ENCODE results near the gene CCDC187.

Gene CCDC187

DNA sequence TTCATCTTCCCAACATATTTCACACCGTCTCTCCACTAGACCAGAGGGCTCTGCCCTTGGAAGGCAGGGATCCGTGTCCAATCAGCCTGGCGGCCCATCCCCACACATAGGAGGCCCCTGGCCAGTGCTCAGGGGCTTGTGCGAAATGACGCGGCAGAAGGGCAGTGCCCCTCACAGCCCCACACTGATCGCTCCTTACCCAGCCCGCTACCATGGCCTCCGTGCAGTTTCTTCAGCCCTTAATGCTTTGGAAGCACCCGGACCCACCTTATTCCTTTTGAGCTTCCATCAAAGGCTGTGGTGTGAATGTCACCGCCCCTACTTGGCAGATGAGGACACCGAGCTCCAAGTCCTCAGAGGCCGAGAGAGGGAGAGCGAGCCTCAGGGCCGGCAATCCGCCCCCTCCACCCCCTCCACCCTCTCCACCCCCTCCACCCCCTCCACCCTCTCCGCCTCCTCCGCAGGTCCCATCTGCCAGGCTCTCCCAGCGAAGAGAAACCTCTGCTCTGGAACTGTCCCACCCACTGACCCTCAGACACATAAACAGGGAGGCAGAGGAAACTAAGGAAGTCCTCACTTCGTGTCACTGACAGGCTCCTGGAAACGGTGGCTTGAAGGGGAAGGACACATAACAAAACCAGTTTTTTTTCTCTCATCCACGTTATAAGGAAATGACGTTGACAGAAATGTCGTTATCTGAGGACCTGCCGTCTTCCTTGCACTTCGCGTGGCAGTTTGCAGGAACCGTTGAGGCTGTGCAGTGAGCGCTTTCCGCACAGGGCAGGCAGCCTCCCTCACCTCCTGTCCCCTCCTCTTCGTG lies 72.2 kb downstream of the CCDC187 start:
- Histone ChIP-seq H3K4me3 (ENCODE audit: low read length) (no peak overlapping the region), H3K9ac (ENCODE audit: low read depth, low read length) (no peak overlapping the region), H3K4me1 (ENCODE audit: insufficient read depth, low read length) (no peaks in the 10 kb centered on the region), H3K9me3 (ENCODE audit: insufficient read depth, low read depth, low read length) (no peaks in the 10 kb centered on the region), H3K36me3 (ENCODE audit: insufficient read depth, low read depth, low read length) (peaks cover 19% of the 10 kb centered on the region), H3K27ac (ENCODE audit: low read length) (no peak overlapping the region), H3K27me3 (ENCODE audit: insufficient read depth, low read length) (no peaks in the 10 kb centered on the region)

DNA sequence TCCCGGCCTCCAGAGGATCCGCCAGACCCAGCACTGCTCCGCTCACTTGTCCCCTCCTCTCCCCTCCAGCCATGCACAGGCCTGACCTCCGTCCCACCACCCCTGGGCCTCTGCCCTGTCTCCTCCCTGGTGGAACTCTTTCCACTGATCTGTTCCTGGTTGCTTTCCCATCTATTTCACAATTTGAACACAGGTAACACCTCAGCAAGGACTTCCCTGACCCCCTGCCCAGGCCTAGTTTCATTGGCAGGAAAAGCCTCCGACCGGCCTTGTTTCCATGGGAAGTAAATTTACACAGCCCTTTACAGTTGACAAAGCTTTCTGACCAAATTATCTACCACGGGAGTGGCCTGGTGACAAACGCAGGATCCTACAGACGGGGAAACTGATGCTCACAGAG lies 73.1 kb downstream of the CCDC187 start:
- H3K27me3 ChIP-seq (ENCODE audit: insufficient read depth, low read length), result no peaks in the 10 kb centered on the region
- peaks cover 11% of the 10 kb centered on the region for H3K36me3 ChIP-seq (ENCODE audit: insufficient read depth, low read depth, low read length)
- no peak overlapping the region for H3K4me3 ChIP-seq (ENCODE audit: low read length)
- no peak overlapping the region for H3K27ac ChIP-seq (ENCODE audit: low read length)
- H3K9me3 ChIP-seq (ENCODE audit: insufficient read depth, low read depth, low read length), result no peaks in the 10 kb centered on the region
- H3K9ac ChIP-seq (ENCODE audit: low read depth, low read length), result no peak overlapping the region
- H3K4me1 ChIP-seq (ENCODE audit: insufficient read depth, low read length), result no peaks in the 10 kb centered on the region

DNA sequence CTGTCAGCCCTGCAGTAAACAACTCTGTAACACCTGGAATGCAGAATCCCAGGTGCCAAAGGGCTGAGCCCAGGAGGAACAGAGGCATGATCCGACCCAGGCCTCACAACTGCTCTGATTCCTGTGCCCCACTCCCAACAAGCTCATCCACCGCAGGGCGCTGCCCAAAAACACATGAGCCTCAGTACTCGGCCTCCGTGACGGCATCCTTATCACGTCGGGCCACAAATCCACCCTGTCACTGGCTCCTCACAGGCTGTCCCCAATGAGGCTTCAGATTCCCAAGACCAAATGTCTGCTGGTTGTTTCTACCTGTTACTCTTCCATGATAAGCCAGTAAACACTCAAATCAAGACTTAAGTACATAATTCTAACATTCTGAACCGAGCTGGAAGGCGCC lies 73.5 kb downstream of the CCDC187 start:
- Histone ChIP-seq H3K4me1 (ENCODE audit: insufficient read depth, low read length) (no peaks in the 10 kb centered on the region), H3K9me3 (ENCODE audit: insufficient read depth, low read depth, low read length) (no peaks in the 10 kb centered on the region), H3K4me3 (ENCODE audit: low read length) (no peak overlapping the region), H3K27ac (ENCODE audit: low read length) (no peak overlapping the region), H3K9ac (ENCODE audit: low read depth, low read length) (no peak overlapping the region), H3K36me3 (ENCODE audit: insufficient read depth, low read depth, low read length) (peaks cover 8% of the 10 kb centered on the region), H3K27me3 (ENCODE audit: insufficient read depth, low read length) (no peaks in the 10 kb centered on the region)

DNA sequence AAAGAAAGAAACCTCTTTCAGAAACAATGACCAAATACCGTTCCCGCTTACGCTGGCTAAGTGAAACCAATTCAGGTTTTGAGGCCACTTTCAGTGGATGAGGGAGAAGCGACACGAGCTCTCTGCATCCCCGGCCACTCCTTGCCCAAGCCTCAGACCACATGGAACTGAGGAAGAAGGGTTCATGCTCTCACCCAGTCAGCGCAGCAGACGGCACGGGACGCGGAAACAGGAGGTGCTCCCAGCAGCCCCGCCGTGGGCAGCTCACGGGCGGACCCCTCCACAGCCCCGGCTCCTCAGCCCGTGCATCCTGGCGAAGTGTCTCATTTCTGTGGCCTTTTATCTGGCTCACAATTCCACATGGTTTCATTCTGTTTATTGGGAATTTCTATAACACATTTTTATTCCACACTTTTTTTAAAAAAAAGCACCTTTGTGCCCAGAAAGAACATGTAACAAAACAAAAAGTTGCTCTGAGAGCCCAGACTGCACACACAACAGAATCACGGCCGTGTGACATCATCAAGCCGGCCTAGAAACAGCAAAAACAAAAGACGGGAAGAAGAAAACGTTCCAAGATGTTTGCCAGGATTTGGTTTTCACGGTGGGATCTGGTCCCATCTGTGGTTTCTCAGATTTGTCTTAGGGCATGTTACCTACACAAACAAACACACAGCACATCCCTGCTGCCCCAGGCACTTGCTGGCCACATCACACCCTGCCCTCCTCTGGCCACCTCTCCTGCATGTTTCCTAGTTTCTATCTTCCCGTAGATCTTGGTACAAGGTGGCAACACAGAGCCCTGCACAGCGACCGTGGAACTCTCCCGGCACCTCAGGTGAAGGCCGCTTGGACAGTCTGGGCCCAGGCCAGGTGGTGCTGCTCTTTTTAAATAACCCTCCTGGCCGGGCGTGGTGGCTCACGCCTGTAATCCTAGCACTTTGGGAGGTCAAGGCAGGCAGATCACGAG lies 74.5 kb downstream of the CCDC187 start:
- no peak overlapping the region for H3K9ac ChIP-seq (ENCODE audit: low read depth, low read length)
- no peaks in the 10 kb centered on the region for H3K4me1 ChIP-seq (ENCODE audit: insufficient read depth, low read length)
- H3K9me3 ChIP-seq (ENCODE audit: insufficient read depth, low read depth, low read length), result no peaks in the 10 kb centered on the region
- H3K36me3 ChIP-seq (ENCODE audit: insufficient read depth, low read depth, low read length), result peaks cover 8% of the 10 kb centered on the region
- no peak overlapping the region for H3K27ac ChIP-seq (ENCODE audit: low read length)
- H3K4me3 ChIP-seq (ENCODE audit: low read length), result no peak overlapping the region
- H3K27me3 ChIP-seq (ENCODE audit: insufficient read depth, low read length), result no peaks in the 10 kb centered on the region

DNA sequence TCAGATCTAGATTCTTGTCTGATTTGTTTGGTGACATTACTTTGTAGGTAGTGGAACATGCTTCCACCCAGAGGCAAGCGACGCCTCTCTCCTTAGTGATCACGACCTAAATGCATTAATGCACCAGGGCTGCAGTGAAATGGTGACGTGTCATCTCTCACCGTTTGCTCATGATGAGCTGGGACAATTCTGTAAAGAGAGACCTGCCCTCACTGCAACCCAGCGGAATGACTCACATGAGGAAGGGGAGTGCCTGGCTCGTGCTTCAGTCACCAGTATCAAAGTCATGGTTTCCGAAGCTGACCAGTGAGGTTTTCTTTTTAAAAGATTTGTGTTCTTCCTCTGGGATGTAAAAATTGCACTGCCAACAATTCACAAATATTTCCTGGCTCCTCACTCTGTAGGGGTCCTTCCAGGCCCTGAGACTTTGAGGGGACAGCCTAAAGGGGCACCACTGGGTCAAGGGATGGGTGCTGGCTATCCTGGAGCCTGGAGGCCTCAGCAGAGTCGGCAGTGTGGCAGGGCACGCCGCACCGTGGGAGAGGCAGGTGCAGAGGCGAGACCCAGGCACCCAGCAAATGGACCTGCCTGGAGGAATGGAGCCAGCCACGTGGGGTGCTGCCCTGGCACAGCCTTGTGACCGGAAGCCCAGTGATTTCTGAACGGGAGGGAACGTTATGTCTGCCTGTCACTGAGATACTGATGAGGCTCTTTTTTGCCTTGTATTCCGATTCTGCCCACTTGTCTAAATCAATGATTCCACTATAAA lies 75.6 kb downstream of the CCDC187 start:
- Histone ChIP-seq H3K4me1 (ENCODE audit: insufficient read depth, low read length) (no peaks in the 10 kb centered on the region), H3K9me3 (ENCODE audit: insufficient read depth, low read depth, low read length) (no peaks in the 10 kb centered on the region), H3K27me3 (ENCODE audit: insufficient read depth, low read length) (no peaks in the 10 kb centered on the region), H3K4me3 (ENCODE audit: low read length) (no peak overlapping the region), H3K36me3 (ENCODE audit: insufficient read depth, low read depth, low read length) (peaks cover 17% of the 10 kb centered on the region), H3K27ac (ENCODE audit: low read length) (no peak overlapping the region), H3K9ac (ENCODE audit: low read depth, low read length) (no peak overlapping the region)

DNA sequence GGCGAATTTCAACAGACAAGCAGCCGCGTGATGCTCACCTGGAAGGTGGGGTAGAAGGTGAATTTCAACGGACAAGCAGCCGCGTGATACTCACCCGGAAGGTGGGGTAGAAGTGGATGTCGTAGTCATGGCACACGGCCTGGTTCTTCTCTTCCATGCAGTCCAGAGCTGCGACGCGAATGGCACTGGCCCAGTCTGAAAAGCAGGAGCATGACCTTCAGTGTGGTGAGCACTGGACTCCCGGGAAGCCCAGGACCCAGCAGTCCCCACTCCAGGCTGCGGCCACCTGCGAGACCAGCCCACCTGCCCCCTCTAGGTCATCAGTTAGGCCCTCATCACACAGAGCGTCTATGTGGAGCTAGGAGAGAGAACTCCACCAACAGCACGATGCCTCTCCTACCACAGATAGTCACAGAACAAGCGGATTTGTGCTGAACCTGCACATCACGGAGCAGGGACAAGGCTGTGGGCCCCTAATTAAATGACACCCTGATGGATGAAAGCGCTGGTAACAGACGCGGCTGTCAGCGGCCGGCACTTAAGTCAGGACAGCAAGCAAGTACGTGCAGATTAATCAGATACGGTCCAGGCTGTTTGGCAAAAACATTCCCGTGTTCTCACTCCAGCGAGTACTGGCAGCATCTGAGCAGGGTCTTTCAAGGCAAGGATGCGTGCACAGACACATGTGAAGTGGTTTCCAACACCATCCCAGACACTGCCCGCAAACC lies 77.0 kb downstream of the CCDC187 start:
- no peak overlapping the region for H3K9ac ChIP-seq (ENCODE audit: low read depth, low read length)
- H3K27me3 ChIP-seq (ENCODE audit: insufficient read depth, low read length), result no peaks in the 10 kb centered on the region
- no peaks in the 10 kb centered on the region for H3K9me3 ChIP-seq (ENCODE audit: insufficient read depth, low read depth, low read length)
- peaks cover 26% of the 10 kb centered on the region for H3K36me3 ChIP-seq (ENCODE audit: insufficient read depth, low read depth, low read length)
- no peak overlapping the region for H3K4me3 ChIP-seq (ENCODE audit: low read length)
- H3K27ac ChIP-seq (ENCODE audit: low read length), result no peak overlapping the region
- no peaks in the 10 kb centered on the region for H3K4me1 ChIP-seq (ENCODE audit: insufficient read depth, low read length)

DNA sequence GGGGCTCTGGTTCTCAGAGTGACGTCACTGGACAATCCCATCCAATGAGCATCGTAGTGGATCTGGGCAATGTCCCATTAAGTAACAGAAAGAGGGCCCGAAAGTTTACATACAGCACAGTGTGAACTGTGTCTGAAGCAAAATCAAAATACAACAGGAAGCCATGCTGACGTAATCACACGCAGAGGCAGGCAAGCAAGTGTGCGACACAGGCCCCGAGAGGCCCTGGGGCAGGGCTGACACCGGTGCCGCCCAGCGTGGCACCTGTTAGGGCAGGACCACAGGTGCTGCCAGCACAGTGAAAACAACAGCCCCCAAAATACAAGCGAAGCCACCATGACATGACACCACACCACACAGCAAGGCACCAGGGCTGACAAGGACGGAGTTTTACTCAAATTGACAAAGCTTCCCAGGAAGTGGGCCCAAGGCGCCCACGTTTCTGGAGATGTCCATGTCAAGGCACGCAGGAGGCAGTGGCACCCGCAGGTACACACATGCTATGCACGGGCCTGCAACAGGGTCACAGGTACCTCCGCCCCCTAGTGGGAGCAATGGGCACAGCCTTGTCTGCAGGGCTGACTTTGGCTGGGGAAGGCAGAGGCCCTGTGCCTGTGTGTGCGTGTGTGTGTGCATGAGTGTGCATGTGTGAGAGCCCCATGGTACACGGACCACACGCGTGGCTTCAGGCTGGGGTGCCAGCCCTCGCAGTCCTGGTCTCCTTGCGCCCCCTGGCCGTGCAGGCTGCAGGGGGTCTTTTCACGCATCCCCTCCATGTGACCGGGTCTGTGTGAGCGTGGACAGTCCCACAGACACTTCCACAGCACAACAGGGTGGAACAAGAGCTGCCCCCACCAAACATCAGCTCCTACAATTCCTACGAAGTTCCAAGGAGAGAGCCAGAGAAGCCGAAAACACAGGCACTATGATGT lies 77.9 kb downstream of the CCDC187 start:
- no peak overlapping the region for H3K27ac ChIP-seq (ENCODE audit: low read length)
- no peak overlapping the region for H3K4me3 ChIP-seq (ENCODE audit: low read length)
- H3K4me1 ChIP-seq (ENCODE audit: insufficient read depth, low read length), result no peaks in the 10 kb centered on the region
- H3K9me3 ChIP-seq (ENCODE audit: insufficient read depth, low read depth, low read length), result no peaks in the 10 kb centered on the region
- no peaks in the 10 kb centered on the region for H3K27me3 ChIP-seq (ENCODE audit: insufficient read depth, low read length)
- H3K9ac ChIP-seq (ENCODE audit: low read depth, low read length), result no peak overlapping the region
- peaks cover 30% of the 10 kb centered on the region for H3K36me3 ChIP-seq (ENCODE audit: insufficient read depth, low read depth, low read length)

DNA sequence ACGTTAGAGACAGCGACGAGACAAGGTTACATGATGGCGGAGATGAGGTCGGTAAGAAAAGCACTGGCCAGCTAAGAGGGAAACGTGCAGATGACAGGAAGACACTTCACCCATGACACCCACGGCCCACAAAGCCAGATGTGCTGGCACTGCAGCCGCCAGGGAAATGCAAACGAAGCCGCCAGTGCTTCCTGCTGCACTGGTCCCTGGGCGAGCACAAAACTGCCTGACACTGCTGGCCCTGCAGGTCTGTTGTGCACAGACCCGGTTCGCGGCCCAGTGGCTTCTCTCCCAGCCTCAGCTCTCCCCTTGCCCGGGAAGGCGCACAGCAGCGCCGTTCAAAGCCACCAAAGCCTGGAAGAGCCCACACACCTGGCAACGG lies 78.5 kb downstream of the CCDC187 start:
- Histone ChIP-seq H3K4me1 (ENCODE audit: insufficient read depth, low read length) (no peaks in the 10 kb centered on the region), H3K27ac (ENCODE audit: low read length) (no peak overlapping the region), H3K27me3 (ENCODE audit: insufficient read depth, low read length) (no peaks in the 10 kb centered on the region), H3K9ac (ENCODE audit: low read depth, low read length) (no peak overlapping the region), H3K9me3 (ENCODE audit: insufficient read depth, low read depth, low read length) (no peaks in the 10 kb centered on the region), H3K36me3 (ENCODE audit: insufficient read depth, low read depth, low read length) (peaks cover 27% of the 10 kb centered on the region), H3K4me3 (ENCODE audit: low read length) (no peak overlapping the region)

DNA sequence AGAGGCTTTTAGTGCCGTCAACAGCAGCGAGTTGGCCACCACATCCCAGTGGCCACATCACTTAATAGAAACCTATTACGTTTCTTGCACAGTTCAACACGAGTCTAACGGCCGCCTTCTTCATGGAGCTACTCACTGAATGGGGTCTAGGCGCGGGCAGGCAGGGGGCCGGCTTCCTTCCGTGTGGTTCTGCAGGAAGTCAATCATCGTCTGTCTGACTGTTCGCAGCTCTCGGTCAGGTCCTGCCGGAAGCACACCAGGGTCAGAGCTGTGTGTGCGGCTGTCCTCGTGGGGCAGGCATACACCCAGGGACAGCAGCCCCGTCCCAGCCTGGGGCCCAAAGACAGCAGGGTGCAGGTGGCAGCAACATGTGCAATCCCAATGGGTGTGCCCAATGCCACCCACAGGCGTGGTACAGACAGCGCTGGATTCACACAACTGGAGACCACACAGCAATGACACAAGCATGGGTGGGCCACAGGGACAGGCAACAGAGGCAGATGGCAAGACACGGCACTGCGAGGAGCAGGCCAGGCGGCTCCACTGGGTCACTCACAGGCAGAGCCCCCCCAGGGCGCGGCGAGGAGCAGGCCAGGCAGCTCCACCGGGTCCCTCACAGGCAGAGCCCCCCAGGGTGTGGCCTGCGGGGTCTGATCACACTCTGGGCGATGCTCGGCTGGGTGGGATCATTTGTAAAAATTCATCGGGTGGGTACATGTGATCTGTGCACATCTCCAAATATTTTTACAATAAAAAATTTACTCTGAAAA lies 79.8 kb downstream of the CCDC187 start:
- Histone ChIP-seq H3K36me3 (ENCODE audit: insufficient read depth, low read depth, low read length) (peaks cover 27% of the 10 kb centered on the region), H3K9ac (ENCODE audit: low read depth, low read length) (no peak overlapping the region), H3K4me1 (ENCODE audit: insufficient read depth, low read length) (no peaks in the 10 kb centered on the region), H3K27me3 (ENCODE audit: insufficient read depth, low read length) (no peaks in the 10 kb centered on the region), H3K4me3 (ENCODE audit: low read length) (no peak overlapping the region), H3K27ac (ENCODE audit: low read length) (no peak overlapping the region), H3K9me3 (ENCODE audit: insufficient read depth, low read depth, low read length) (no peaks in the 10 kb centered on the region)

DNA sequence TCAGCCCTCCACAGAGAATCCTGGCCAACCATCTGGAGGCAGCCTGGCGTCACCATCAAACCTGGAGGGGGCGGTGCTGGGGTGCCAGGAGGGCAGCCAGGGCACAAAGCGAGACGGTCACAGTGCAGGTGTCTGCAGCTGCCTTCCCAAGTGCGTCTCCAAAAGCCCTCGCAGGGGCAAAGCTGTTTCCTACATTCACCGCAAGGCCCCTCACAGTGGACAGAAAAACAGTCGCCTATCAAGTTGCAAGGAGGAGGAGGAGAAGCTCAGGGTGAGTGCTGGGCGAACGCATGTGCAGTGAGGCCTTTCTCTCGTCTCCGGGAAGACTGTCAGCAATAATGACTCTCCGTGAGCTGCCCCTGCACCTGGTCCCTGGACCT lies 81.0 kb downstream of the CCDC187 start:
- Histone ChIP-seq H3K27me3 (ENCODE audit: insufficient read depth, low read length) (no peaks in the 10 kb centered on the region), H3K36me3 (ENCODE audit: insufficient read depth, low read depth, low read length) (peaks cover 37% of the 10 kb centered on the region), H3K9me3 (ENCODE audit: insufficient read depth, low read depth, low read length) (no peaks in the 10 kb centered on the region), H3K9ac (ENCODE audit: low read depth, low read length) (no peak overlapping the region), H3K4me1 (ENCODE audit: insufficient read depth, low read length) (no peaks in the 10 kb centered on the region), H3K27ac (ENCODE audit: low read length) (no peak overlapping the region), H3K4me3 (ENCODE audit: low read length) (no peak overlapping the region)

Measured in iPS-20b (cell line).